Amygdala (tissue), 56 donors: ENCODE measurements around the gene OGFOD1.

Source experiments
- DNase-seq, 56 donors: peaks; one replicate each; lab custom pipeline; 2025; lab: John Stamatoyannopoulos, UW

OGFOD1 gene

GRCh38 chr16:56450986-56451752 lies at the start of gene OGFOD1, which contains the start of gene NUDT21:
OGFOD1 (plus strand) TSS chr16:56451554; CDS start chr16:56451613, 59 bp downstream.
NUDT21 (minus strand) TSS chr16:56451332; CDS start chr16:56451202, 130 bp downstream.
- peak; percentile 52 to 99 (median 95) for DNase-seq

- no peak for DNase-seq
Measured at GRCh38 chr16:56405977-56406672, 45.2 kb upstream of the OGFOD1 start.

GRCh38 chr16:56408379-56409098 lies 42.8 kb upstream of the OGFOD1 start:
- DNase-seq: no peak

- no peak for DNase-seq
Measured at GRCh38 chr16:56409195-56409594, 42.2 kb upstream of the OGFOD1 start.

- DNase-seq: no peak
Measured at GRCh38 chr16:56411123-56411522, 40.2 kb upstream of the OGFOD1 start.

GRCh38 chr16:56411624-56412023 lies 39.7 kb upstream of the OGFOD1 start:
- no peak for DNase-seq

GRCh38 chr16:56413381-56413780 lies 38.0 kb upstream of the OGFOD1 start:
- no peak for DNase-seq

- DNase-seq: no peak
Measured at GRCh38 chr16:56414366-56414765, 37.0 kb upstream of the OGFOD1 start.

GRCh38 chr16:56415875-56416274 lies 35.5 kb upstream of the OGFOD1 start:
- no peak for DNase-seq

- no peak for DNase-seq
Measured at GRCh38 chr16:56417138-56417537, 34.2 kb upstream of the OGFOD1 start.

GRCh38 chr16:56419740-56420548 lies 31.4 kb upstream of the OGFOD1 start:
- no peak for DNase-seq

GRCh38 chr16:56420613-56421012 lies 30.7 kb upstream of the OGFOD1 start:
- DNase-seq: no peak

GRCh38 chr16:56421313-56421712 lies 30.0 kb upstream of the OGFOD1 start:
- DNase-seq: no peak

- DNase-seq: no peak
Measured at GRCh38 chr16:56421976-56422669, 29.2 kb upstream of the OGFOD1 start.

- no peak for DNase-seq
Measured at GRCh38 chr16:56422896-56423441, 28.4 kb upstream of the OGFOD1 start.

- no peak for DNase-seq
Measured at GRCh38 chr16:56423584-56424403, 27.6 kb upstream of the OGFOD1 start.

GRCh38 chr16:56424404-56424764 lies 27.0 kb upstream of the OGFOD1 start:
- peak in 4 of 56 donors; percentile 8 to 40 (median 36) for DNase-seq

- DNase-seq: peak in 26 of 56 donors; percentile 13 to 63 (median 40)
Measured at GRCh38 chr16:56424791-56425438, 26.4 kb upstream of the OGFOD1 start.
